NOMO-1 (cell line): Measurements from ENCODE around the gene HOTAIR.

Experiments used
- DNase-seq, 2 experiments: peaks; one replicate each; lab custom pipeline; 2025; ENCODE audit not compliant: unreplicated experiment in 2 of 2; lab: John Stamatoyannopoulos, UW

HOTAIR gene

GRCh38 chr12:53974084-53975063 lies at the start of gene HOTAIR:
Gene HOTAIR (minus strand): TSS chr12:53974954.
- no peak for DNase-seq

- no peak for DNase-seq
Measured at GRCh38 chr12:54024127-54024526, 49.4 kb upstream of the HOTAIR start.

GRCh38 chr12:54022960-54023884 lies 48.5 kb upstream of the HOTAIR start:
- DNase-seq, result peak in 1 of 2 experiments; percentile 28

GRCh38 chr12:54021432-54022013 lies 46.8 kb upstream of the HOTAIR start:
- no peak for DNase-seq

- no peak for DNase-seq
Measured at GRCh38 chr12:54020591-54021405, 46.0 kb upstream of the HOTAIR start.

- no peak for DNase-seq
Measured at GRCh38 chr12:54019924-54020590, 45.3 kb upstream of the HOTAIR start.

- no peak for DNase-seq
Measured at GRCh38 chr12:54019091-54019811, 44.5 kb upstream of the HOTAIR start.

- no peak for DNase-seq
Measured at GRCh38 chr12:54018468-54018984, 43.8 kb upstream of the HOTAIR start.

- DNase-seq, result peak; percentile 78 to 91
Measured at GRCh38 chr12:54017878-54018467, 43.2 kb upstream of the HOTAIR start.

- DNase-seq, result peak in 1 of 2 experiments; percentile 68
Measured at GRCh38 chr12:54017027-54017788, 42.5 kb upstream of the HOTAIR start.

GRCh38 chr12:54016478-54016964 lies 41.8 kb upstream of the HOTAIR start:
- DNase-seq, result no peak

GRCh38 chr12:54016051-54016450 lies 41.3 kb upstream of the HOTAIR start:
- no peak for DNase-seq

GRCh38 chr12:54015018-54015931 lies 40.5 kb upstream of the HOTAIR start:
- no peak for DNase-seq

GRCh38 chr12:54014377-54015017 lies 39.7 kb upstream of the HOTAIR start:
- DNase-seq, result no peak

GRCh38 chr12:54012631-54013409 lies 38.1 kb upstream of the HOTAIR start:
- DNase-seq, result no peak
